H9 (cell line): ENCODE measurements around the gene ZAP70. TPM values are rescaled to one million over a fixed set of nuclear protein-coding genes. Genes with fewer than 3 reads are reported as not detected.

Source experiments
- DNase-seq: peaks from one replicate; pipeline ENCODE4 v3.0.0-alpha.2; 2017
- H2AFZ ChIP-seq: one replicate; pipeline ENCODE4 v1.6.1; 2013; ENCODE audit warnings: mild to moderate bottlenecking, low read length, control low read depth, moderate library complexity
- H2AK5ac ChIP-seq: 2 replicates; pipeline ENCODE4 v1.6.1; 2013; ENCODE audit warnings: low read length, control low read depth, mixed read lengths; ENCODE audit not compliant: insufficient read length
- H2BK120ac ChIP-seq: one replicate; pipeline ENCODE4 v1.6.1; 2013; ENCODE audit warnings: low read depth, mild to moderate bottlenecking, low read length, control low read depth, inconsistent platforms; ENCODE audit not compliant: poor library complexity, severe bottlenecking
- H2BK12ac ChIP-seq: 2 replicates; pipeline ENCODE4 v1.6.1; 2013; ENCODE audit warnings: low read length, control low read depth, mixed read lengths, low read depth; ENCODE audit not compliant: insufficient read length
- H2BK15ac ChIP-seq: 2 replicates; pipeline ENCODE4 v1.6.1; 2013; ENCODE audit warnings: low read depth, low read length, control low read depth
- H2BK20ac ChIP-seq: one replicate; pipeline ENCODE4 v1.6.1; 2013; ENCODE audit warnings: low read depth, mild to moderate bottlenecking, low read length, control low read depth, inconsistent platforms; ENCODE audit not compliant: poor library complexity, severe bottlenecking
- H2BK5ac ChIP-seq: 2 replicates; pipeline ENCODE4 v1.6.1; 2013; ENCODE audit warnings: low read length, control low read depth, mixed read lengths; ENCODE audit not compliant: insufficient read length
- H3K14ac ChIP-seq: 2 replicates; pipeline ENCODE4 v1.6.1; 2013; ENCODE audit warnings: low read length, control low read depth; ENCODE audit not compliant: insufficient read depth
- H3K18ac ChIP-seq: 2 replicates; pipeline ENCODE4 v1.6.1; 2013; ENCODE audit warnings: low read depth, mild to moderate bottlenecking, mixed read lengths, low read length, control low read depth; ENCODE audit not compliant: insufficient read length
- H3K23ac ChIP-seq: 2 replicates; pipeline ENCODE4 v1.6.1; 2013; ENCODE audit warnings: low read length, control low read depth, mixed read lengths, low read depth; ENCODE audit not compliant: insufficient read length
- H3K23me2 ChIP-seq: 2 replicates; pipeline ENCODE4 v1.6.1; 2013; ENCODE audit warnings: low read depth, mild to moderate bottlenecking, mixed read lengths, low read length, control low read depth; ENCODE audit not compliant: insufficient read length, poor library complexity, severe bottlenecking
- H3K27ac ChIP-seq: 2 replicates; pipeline ENCODE4 v1.5.1; 2013; ENCODE audit warnings: low read length, control low read depth, mixed read lengths, low read depth; ENCODE audit not compliant: insufficient read length
- H3K27me3 ChIP-seq: 2 replicates; pipeline ENCODE4 v1.6.1; 2013; ENCODE audit warnings: low read length, control low read depth, inconsistent platforms; ENCODE audit not compliant: insufficient read depth
- H3K4ac ChIP-seq: 2 replicates; pipeline ENCODE4 v1.6.1; 2013; ENCODE audit warnings: low read depth, mild to moderate bottlenecking, control low read depth, inconsistent platforms, low read length, moderate library complexity
- H3K4me1 ChIP-seq: 2 replicates; pipeline ENCODE4 v1.6.1; 2013; ENCODE audit warnings: low read length, control low read depth, inconsistent platforms; ENCODE audit not compliant: insufficient read depth
- H3K4me2 ChIP-seq: 2 replicates; pipeline ENCODE4 v1.6.1; 2013; ENCODE audit warnings: low read length, control low read depth, mixed read lengths; ENCODE audit not compliant: insufficient read length, insufficient read depth
- H3K56ac ChIP-seq: 2 replicates; pipeline ENCODE4 v1.6.1; 2013; ENCODE audit warnings: low read depth, mild to moderate bottlenecking, mixed read lengths, low read length, control low read depth; ENCODE audit not compliant: insufficient read length
- H3K79me1 ChIP-seq: 2 replicates; pipeline ENCODE4 v1.6.1; 2013; ENCODE audit warnings: low read depth, mild to moderate bottlenecking, moderate library complexity, low read length, control low read depth, inconsistent platforms; ENCODE audit not compliant: insufficient read depth, poor library complexity, severe bottlenecking
- H3K79me2 ChIP-seq: 2 replicates; pipeline ENCODE4 v1.6.1; 2013; ENCODE audit warnings: low read length, control low read depth, inconsistent platforms; ENCODE audit not compliant: insufficient read depth
- H3K9ac ChIP-seq: 2 replicates; pipeline ENCODE4 v1.6.1; 2013; ENCODE audit warnings: low read length, control low read depth, mixed read lengths; ENCODE audit not compliant: insufficient read length; ENCODE audit errors: extremely low read depth
- H3K9me3 ChIP-seq: one replicate; pipeline ENCODE4 v1.6.1; 2013; ENCODE audit warnings: low read depth, low read length, inconsistent platforms; ENCODE audit not compliant: control insufficient read depth
- H3T11ph ChIP-seq: one replicate; pipeline ENCODE4 v1.6.1; 2013; ENCODE audit warnings: mild to moderate bottlenecking, low read length, control low read depth, inconsistent platforms
- H4K20me1 ChIP-seq: one replicate; pipeline ENCODE4 v1.6.1; 2013; ENCODE audit not compliant: control insufficient read depth, insufficient read length, insufficient read depth
- H4K5ac ChIP-seq: 2 replicates; pipeline ENCODE4 v1.6.1; 2013; ENCODE audit warnings: low read depth, mild to moderate bottlenecking, mixed read lengths, low read length, control low read depth; ENCODE audit not compliant: insufficient read length
- H4K8ac ChIP-seq: replicated peaks from 2 replicates; pipeline ENCODE4 v1.6.1; 2013; ENCODE audit warnings: low read length, control low read depth, mixed read lengths, low read depth; ENCODE audit not compliant: insufficient read length
- H4K91ac ChIP-seq: 2 replicates; pipeline ENCODE4 v1.6.1; 2013; ENCODE audit warnings: low read depth, mild to moderate bottlenecking, moderate library complexity, mixed read lengths, low read length, control low read depth; ENCODE audit not compliant: insufficient read length
- H3K27ac Mint-ChIP-seq, 3 experiments: 2 replicates in 2 of 3; 3 replicates in 1 of 3; pipeline ENCODE4 v1.8.0; 2020 to 2021; ENCODE audit warnings: mixed read lengths in 3 of 3, mild to moderate bottlenecking in 1 of 3, moderate library complexity in 1 of 3
- H3K27me3 Mint-ChIP-seq: 2 replicates; pipeline ENCODE4 v1.8.0; 2021; ENCODE audit warnings: low read depth, mild to moderate bottlenecking, moderate library complexity, mixed read lengths
- H3K36me3 Mint-ChIP-seq, 3 experiments: 2 replicates in 2 of 3; 3 replicates in 1 of 3; pipeline ENCODE4 v1.8.0; 2020 to 2021; ENCODE audit warnings: low read depth in 3 of 3, mixed read lengths in 3 of 3; ENCODE audit not compliant: insufficient read depth in 1 of 3
- H3K4me1 Mint-ChIP-seq, 2 experiments: 2 replicates each; pipeline ENCODE4 v1.8.0; 2020; ENCODE audit warnings: mixed read lengths in 2 of 2
- H3K4me3 Mint-ChIP-seq, 2 experiments: 2 replicates in 1 of 2; 3 replicates in 1 of 2; pipeline ENCODE4 v1.8.0; 2020 to 2021; ENCODE audit warnings: mild to moderate bottlenecking in 2 of 2, mixed read lengths in 2 of 2, moderate library complexity in 1 of 2
- H3K9me3 Mint-ChIP-seq, 2 experiments: 2 replicates in 1 of 2; 3 replicates in 1 of 2; pipeline ENCODE4 v1.8.0; 2020; ENCODE audit warnings: mild to moderate bottlenecking in 2 of 2, mixed read lengths in 2 of 2, moderate library complexity in 1 of 2
- WGBS: extraction: QIAGEN DNeasy Blood & Tissue Kit; methylation state at CpG from one replicate; pipeline ENCODE4 v1.1.7; 2013; ENCODE audit warnings: missing lambda C conversion rate, low lambda C conversion rate, mixed read lengths; ENCODE audit not compliant: insufficient read length; ENCODE audit errors: extremely low coverage; 5-methylcytosine and 5-hydroxymethylcytosine counted together
- total RNA-seq: library from RNA; stranded (reverse); gene quantifications from 2 replicates; pipeline ENCODE4 v1.2.1, GENCODE V29; 2021
- TF ChIP-seq, protein P1 (sequence below): fragments of 200-600 bp; sonication (generic); conservative IDR thresholded peaks from 3 replicates; pipeline ENCODE4 v1.8.0; 2021; ENCODE audit warnings: antibody characterized with exemption, mild to moderate bottlenecking

Gene ZAP70
- total RNA-seq, 1 experiment from 2014 or later: 0.24 TPM

DNA sequence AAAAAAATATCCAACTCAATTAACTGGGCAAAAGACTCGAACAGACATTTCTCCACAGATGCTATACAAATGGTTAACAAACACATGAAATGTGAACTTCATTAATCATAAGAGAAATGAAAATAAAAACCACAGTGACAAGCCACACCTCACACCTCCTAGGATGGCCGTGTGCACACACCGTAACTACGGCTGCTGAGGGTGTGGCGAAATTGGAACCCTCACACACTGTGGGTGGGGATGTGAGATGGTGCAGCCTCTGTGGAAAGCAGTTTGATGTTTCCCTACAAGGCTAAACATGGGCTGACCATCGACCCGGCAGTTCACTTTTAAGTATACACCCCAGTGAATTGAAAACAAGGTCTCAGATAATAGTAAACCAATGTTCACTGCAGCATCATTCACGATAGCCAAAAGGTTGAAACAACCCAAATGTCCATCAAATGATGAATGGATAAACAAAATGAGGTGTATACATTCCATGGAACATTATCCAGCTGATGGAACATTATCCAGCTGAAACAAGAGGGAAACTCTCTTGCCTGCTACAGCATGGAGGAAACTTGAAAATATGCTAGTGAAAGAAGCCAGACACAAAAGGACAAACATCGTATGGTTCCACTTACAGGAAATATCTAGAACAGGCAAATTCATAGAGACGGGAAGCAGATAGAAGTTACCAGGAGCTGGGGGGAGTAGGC is 32.2 kb downstream of the ZAP70 start:
- no peaks in the 10 kb centered on the region for H3K23me2 ChIP-seq
- H3K56ac ChIP-seq: no peak overlapping the region
- H3K27me3 Mint-ChIP-seq: peaks cover 8% of the 10 kb centered on the region
- H2BK5ac ChIP-seq: no peak overlapping the region
- H3K36me3 Mint-ChIP-seq: peaks cover 0 to 2% (median 0%) of the 10 kb centered on the region in 3 experiments; a peak in 2 of 7 replicates
- H3K27ac Mint-ChIP-seq: no peak overlapping the region
- H3K14ac ChIP-seq: no peak overlapping the region
- H2BK12ac ChIP-seq: no peak overlapping the region
- no peaks in the 10 kb centered on the region for H3K9me3 Mint-ChIP-seq
- no CpG with 5 or more reads among the region's 10 CpGs for WGBS
- no peak overlapping the region for H3K27ac ChIP-seq
- no peak for DNase-seq
- no peaks in the 10 kb centered on the region for H3K79me2 ChIP-seq
- no peaks in the 10 kb centered on the region for H3K9me3 ChIP-seq
- no peak overlapping the region for H3K4ac ChIP-seq
- H2AFZ ChIP-seq: no peak overlapping the region
- no peaks in the 10 kb centered on the region for H4K20me1 ChIP-seq
- H3K4me2 ChIP-seq: no peak overlapping the region
- no peak overlapping the region for H3T11ph ChIP-seq
- no peak overlapping the region for H3K9ac ChIP-seq
- TF ChIP-seq, protein P1, sequence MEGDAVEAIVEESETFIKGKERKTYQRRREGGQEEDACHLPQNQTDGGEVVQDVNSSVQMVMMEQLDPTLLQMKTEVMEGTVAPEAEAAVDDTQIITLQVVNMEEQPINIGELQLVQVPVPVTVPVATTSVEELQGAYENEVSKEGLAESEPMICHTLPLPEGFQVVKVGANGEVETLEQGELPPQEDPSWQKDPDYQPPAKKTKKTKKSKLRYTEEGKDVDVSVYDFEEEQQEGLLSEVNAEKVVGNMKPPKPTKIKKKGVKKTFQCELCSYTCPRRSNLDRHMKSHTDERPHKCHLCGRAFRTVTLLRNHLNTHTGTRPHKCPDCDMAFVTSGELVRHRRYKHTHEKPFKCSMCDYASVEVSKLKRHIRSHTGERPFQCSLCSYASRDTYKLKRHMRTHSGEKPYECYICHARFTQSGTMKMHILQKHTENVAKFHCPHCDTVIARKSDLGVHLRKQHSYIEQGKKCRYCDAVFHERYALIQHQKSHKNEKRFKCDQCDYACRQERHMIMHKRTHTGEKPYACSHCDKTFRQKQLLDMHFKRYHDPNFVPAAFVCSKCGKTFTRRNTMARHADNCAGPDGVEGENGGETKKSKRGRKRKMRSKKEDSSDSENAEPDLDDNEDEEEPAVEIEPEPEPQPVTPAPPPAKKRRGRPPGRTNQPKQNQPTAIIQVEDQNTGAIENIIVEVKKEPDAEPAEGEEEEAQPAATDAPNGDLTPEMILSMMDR: no peak
- H3K4me1 Mint-ChIP-seq: peaks cover 28 to 29% of the 10 kb centered on the region in 2 experiments
- no peak overlapping the region for H2BK120ac ChIP-seq
- H2BK20ac ChIP-seq: no peak overlapping the region
- no peak overlapping the region for H4K91ac ChIP-seq
- H3K18ac ChIP-seq: no peak overlapping the region
- no peak overlapping the region for H3K23ac ChIP-seq
- H3K79me1 ChIP-seq: no peaks in the 10 kb centered on the region
- H3K27me3 ChIP-seq: no peaks in the 10 kb centered on the region
- no peak overlapping the region for H4K5ac ChIP-seq
- no peak overlapping the region for H4K8ac ChIP-seq
- no peak overlapping the region for H2AK5ac ChIP-seq
- no peak overlapping the region for H3K4me3 Mint-ChIP-seq
- no peak overlapping the region for H2BK15ac ChIP-seq
- 0 out of 2 replicates have a peak, but pooled peaks cover 2% of the 10 kb centered on the region for H3K4me1 ChIP-seq
